ENCODE results near the gene UQCRC2. TPM values are rescaled to one million over a fixed set of nuclear protein-coding genes. Genes with fewer than 3 reads are reported as not detected.
A peak's percentile ranks its signal among the peaks of the same experiment; 100 is the strongest.

Gene UQCRC2
- total and polyA plus RNA-seq, 7 donors = 179 to 453 (median 220) TPM

DNA sequence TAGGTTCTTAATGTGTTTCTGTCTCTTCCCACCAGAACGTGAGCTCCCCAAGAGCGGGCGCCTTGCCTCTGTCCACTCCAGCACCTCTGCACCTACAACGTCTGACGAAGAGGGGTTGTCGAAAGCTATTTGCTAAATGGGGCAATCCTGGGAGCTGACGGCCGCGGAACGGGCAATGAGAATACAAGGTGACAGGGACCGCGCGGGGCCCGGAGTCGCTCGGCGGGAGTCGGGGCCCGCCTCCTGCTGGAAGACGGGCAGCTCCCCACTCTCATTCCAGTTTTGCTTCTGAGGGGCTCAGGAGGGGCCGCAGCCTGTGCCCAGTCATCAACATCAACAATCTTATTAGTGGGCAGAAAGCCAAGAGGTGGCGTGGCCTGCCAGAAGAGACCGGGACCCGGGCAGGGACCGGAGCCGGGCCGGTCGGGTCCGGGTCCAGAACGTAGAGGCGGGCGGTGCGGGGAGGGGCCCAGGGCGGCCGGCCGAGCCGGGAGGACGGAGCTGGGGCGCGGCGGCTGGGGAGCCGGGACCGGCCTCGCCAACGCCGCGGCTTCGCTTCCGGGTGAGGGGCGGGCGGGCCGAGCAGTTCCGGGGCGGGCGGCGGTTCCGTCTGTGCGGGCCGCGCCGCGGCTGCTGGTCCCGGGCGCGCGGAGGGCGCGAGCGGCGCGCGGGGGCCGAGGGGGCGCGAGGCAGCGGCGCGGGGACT, 54.5 kb downstream of the UQCRC2 start, which contains the start of gene MOSMO:
TSS of gene MOSMO (plus strand) at position 603 of the 706 bp plus-strand sequence. CDS start 191 bp downstream, outside the sequence.
- peak within 1 kb of the TSS; percentile 78 to 98 (median 88) for H3K4me3 ChIP-seq
- no peaks in the 10 kb centered on the region for H3K9me3 ChIP-seq
- 1% methylated on average over 78 of the region's 78 CpGs for WGBS, 2 donors
- H3K4me1 ChIP-seq = peaks cover 0 to 32% (median 22%) of the 10 kb centered on the region in 4 donors
- intact Hi-C loops (cut with DNase I) = no loop called here
- peak within 1 kb of the TSS; percentile 88 to 90 (median 89) for H3K27ac ChIP-seq
- H3K36me3 ChIP-seq = no peaks in the 10 kb centered on the region
- H3K27me3 ChIP-seq = no peaks in the 10 kb centered on the region
- peak; percentile 86 for DNase-seq
- TF ChIP-seq POLR2A (IDR thresholded peaks at IDR 0.05) (no peak), POLR2AphosphoS5 (IDR thresholded peaks at IDR 0.05) (peak in 2 of 4 donors; percentile 68 to 71)

DNA sequence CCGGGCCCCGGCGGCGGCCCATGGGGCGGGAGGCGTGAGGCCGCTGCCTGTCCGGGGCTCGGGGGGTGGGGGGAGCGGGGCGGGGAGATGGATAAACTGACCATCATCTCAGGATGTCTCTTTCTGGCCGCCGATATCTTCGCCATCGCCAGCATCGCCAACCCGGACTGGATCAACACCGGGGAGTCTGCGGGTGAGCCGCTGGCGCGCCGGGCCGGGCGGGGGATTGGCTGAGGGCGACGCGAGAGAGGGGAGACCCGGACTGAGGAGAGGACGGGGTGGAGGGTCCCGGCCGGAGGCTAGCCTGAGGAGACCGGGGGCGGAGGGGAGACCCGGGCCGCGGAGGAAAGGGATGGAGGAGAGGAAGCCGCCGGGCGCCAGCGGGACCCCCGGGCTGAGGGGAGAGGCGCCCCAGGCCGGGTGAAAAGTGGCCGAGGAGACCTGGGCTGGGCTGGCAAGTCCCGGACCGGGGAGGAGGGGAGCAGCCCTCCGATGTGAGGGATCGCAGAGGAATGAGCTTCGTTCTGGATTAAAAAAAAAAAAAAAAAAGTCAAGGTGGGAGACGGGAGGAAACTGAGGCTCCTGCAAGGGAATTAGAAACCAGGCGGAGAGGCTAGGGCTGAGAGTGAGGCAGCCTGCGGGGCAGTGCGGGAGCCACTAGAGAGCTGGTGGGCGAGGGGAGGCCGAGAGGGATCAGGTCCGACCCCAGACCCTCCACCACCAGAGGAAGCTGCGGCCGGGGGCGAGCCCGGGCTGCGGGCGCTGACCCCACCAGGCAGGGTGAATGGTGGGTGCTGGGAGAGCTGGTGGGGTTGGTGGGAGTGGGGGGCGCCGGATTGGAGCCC, 55.3 kb downstream of the UQCRC2 start:
- TF ChIP-seq POLR2AphosphoS5 (IDR thresholded peaks at IDR 0.05) (no peak), POLR2A (IDR thresholded peaks at IDR 0.05) (no peak), EP300 (IDR thresholded peaks at IDR 0.05) (no peak)
- TF ChIP-seq, protein P1, sequence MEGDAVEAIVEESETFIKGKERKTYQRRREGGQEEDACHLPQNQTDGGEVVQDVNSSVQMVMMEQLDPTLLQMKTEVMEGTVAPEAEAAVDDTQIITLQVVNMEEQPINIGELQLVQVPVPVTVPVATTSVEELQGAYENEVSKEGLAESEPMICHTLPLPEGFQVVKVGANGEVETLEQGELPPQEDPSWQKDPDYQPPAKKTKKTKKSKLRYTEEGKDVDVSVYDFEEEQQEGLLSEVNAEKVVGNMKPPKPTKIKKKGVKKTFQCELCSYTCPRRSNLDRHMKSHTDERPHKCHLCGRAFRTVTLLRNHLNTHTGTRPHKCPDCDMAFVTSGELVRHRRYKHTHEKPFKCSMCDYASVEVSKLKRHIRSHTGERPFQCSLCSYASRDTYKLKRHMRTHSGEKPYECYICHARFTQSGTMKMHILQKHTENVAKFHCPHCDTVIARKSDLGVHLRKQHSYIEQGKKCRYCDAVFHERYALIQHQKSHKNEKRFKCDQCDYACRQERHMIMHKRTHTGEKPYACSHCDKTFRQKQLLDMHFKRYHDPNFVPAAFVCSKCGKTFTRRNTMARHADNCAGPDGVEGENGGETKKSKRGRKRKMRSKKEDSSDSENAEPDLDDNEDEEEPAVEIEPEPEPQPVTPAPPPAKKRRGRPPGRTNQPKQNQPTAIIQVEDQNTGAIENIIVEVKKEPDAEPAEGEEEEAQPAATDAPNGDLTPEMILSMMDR (IDR thresholded peaks at IDR 0.05) = no peak
- intact Hi-C loops (cut with DNase I) = no loop called here
- peak; percentile 70 for DNase-seq
- peaks cover 0 to 32% (median 22%) of the 10 kb centered on the region in 4 donors for H3K4me1 ChIP-seq
- WGBS, 2 donors = 1% methylated on average over 65 of the region's 65 CpGs
- H3K4me3 ChIP-seq = peak overlapping the region; percentile 78 to 98 (median 88)
- no peaks in the 10 kb centered on the region for H3K27me3 ChIP-seq
- H3K27ac ChIP-seq = peak overlapping the region; percentile 72 to 90 (median 88)
- H3K9me3 ChIP-seq = no peaks in the 10 kb centered on the region
- H3K36me3 ChIP-seq = no peaks in the 10 kb centered on the region

DNA sequence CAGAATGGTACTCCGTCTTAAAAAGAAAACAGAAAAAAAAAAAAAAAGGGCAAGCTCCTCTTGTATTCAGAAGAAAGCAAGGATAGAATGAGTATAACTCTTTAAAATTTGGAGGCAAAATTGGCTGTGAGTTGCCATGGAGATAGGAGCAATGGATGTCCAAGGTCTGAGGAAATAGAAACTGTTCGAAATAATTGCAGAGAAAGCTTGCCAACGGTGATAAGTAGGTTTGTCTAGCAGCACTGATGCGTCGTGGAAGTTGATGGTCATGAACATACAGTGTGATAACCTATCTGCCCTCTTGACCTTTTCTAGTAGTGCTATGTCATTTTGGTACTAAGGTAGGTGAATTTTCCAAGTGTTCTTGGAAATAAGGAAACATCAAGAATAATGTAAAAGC, 57.7 kb downstream of the UQCRC2 start:
- WGBS, 2 donors = 85 to 89% methylated on average over 5 of the region's 5 CpGs
- no peak for DNase-seq

DNA sequence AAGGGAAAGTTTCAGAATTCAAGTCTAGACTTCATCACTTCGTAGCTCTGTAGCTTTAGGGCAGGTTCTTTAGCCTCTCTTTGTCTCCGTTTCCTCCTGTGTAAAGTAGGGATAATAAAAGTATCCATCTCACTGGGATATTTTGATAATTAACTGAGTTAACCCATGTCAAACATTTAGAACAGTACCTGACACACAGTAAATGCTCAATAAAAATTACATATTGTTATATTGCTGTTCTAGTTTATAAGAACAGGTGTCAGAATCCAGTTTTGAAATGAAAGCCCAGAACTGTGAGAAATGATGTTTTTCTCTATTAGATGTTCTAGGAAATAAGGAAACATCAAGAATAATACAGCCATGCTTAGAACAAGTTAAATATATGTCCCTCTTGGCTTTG, 59.1 kb downstream of the UQCRC2 start:
- Histone ChIP-seq H3K9me3 (no peaks in the 10 kb centered on the region), H3K36me3 (no peaks in the 10 kb centered on the region), H3K27me3 (no peaks in the 10 kb centered on the region), H3K4me3 (no peak overlapping the region), H3K27ac (no peak overlapping the region), H3K4me1 (peaks cover 0 to 48% (median 29%) of the 10 kb centered on the region in 4 donors)
- TF ChIP-seq POLR2A (IDR thresholded peaks at IDR 0.05) (no peak), POLR2AphosphoS5 (IDR thresholded peaks at IDR 0.05) (no peak), EP300 (IDR thresholded peaks at IDR 0.05) (no peak)
- TF ChIP-seq, protein P1 (IDR thresholded peaks at IDR 0.05) = no peak
- intact Hi-C loops (cut with DNase I) = no loop called here
- WGBS, 2 donors = 10 to 36% methylated on average over 2 of the region's 2 CpGs
- no peak for DNase-seq

More for the DNA sequence above, 57.7 kb downstream of the UQCRC2 start:
- Histone ChIP-seq H3K27me3 (no peaks in the 10 kb centered on the region), H3K36me3 (no peaks in the 10 kb centered on the region), H3K4me1 (peaks cover 0 to 42% (median 25%) of the 10 kb centered on the region in 4 donors), H3K4me3 (no peak overlapping the region), H3K27ac (no peak overlapping the region), H3K9me3 (no peaks in the 10 kb centered on the region)
- TF ChIP-seq POLR2A (IDR thresholded peaks at IDR 0.05) (no peak), POLR2AphosphoS5 (IDR thresholded peaks at IDR 0.05) (no peak), EP300 (IDR thresholded peaks at IDR 0.05) (no peak)
- TF ChIP-seq, protein P1 (IDR thresholded peaks at IDR 0.05) = no peak
- intact Hi-C loops (cut with DNase I) = no loop called here

DNA sequence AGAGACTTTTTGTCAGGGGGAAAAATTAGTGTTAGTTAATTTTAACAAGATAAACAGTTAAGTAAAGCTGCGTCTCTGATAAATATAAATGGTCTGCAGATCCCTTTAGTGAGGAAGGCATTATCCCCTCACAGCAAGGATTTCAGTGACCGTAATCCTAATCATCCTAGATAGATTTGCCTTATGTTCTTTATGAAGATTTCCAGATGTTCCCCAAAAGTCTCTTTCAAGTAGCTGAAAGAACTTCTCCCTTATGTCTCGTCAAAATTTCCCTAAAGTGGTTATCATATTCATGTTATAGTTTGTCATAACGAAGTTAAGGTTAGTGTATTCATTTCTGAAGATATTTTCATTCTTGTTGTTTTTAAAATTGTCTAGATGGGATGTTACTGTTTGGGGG, 60.3 kb downstream of the UQCRC2 start:
- H3K4me1 ChIP-seq = peaks cover 0 to 51% (median 32%) of the 10 kb centered on the region in 4 donors
- no peaks in the 10 kb centered on the region for H3K9me3 ChIP-seq
- H3K27ac ChIP-seq = no peak overlapping the region
- WGBS, 2 donors = 80 to 90% methylated on average over 4 of the region's 4 CpGs
- intact Hi-C loops (cut with DNase I) = no loop called here
- H3K36me3 ChIP-seq = no peaks in the 10 kb centered on the region
- no peak overlapping the region for H3K4me3 ChIP-seq
- H3K27me3 ChIP-seq = no peaks in the 10 kb centered on the region
- no peak for TF ChIP-seq POLR2AphosphoS5 (IDR thresholded peaks at IDR 0.05)
- TF ChIP-seq POLR2A (IDR thresholded peaks at IDR 0.05) = no peak
- TF ChIP-seq, protein P1 (IDR thresholded peaks at IDR 0.05) = no peak
- no peak for TF ChIP-seq EP300 (IDR thresholded peaks at IDR 0.05)
- no peak for DNase-seq
